ENCODE data around the gene SIMC1. TPM values are rescaled to one million over a fixed set of nuclear protein-coding genes. Genes with fewer than 3 reads are reported as not detected.
"Not testable (repeated sequence)": the region's sequence is repeated elsewhere in the genome, so short reads cannot be mapped to it uniquely, and the experiment has no call there.

Gene SIMC1
- total RNA-seq, 2 experiments from 2014 or later, result 33.6 to 57.5 TPM

DNA sequence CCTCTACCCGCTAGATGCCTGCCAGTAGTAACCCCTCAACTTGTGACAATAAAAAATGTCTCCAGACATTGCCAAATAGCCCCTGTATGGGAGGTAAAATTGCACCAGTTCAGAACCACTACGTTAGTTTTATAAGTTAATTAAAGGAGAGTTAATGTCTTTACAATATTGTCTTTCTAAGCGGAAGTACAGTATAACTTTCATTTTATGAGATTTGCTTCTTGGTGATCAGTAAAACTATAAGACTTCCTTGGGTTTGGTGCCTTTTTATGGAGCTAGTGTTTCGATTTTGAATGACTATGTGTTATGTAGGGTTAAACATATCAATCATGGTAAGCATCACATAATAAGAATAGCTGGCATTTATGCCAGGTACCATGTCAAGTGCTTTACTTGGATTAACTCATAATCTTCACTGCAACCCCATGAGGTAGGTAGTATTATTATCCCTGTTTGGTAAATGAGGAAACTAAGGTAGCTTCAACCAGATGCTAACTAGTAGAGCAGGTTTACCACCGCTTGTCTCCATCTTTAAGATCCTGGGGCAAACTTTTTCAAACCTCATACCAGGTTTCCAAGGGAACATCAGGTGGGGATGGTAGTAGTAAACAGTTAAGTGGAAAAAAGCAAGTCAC is 19.8 kb downstream of the SIMC1 start:
- H3K79me2 ChIP-seq (ENCODE audit: insufficient read depth, low read depth, low read length); POLR2A ChIA-PET; BruUV-seq (replicated peaks); H3K4me2 ChIP-seq (ENCODE audit: low read length); H3K4me3 ChIP-seq (ENCODE audit: low read depth, low read length, poor library complexity, severe bottlenecking); H3K4me1 ChIP-seq (ENCODE audit: insufficient read depth, low read length, poor library complexity, severe bottlenecking); H3K9me2 ChIP-seq (ENCODE audit: insufficient read depth, low read length); H4K20me1 ChIP-seq (ENCODE audit: insufficient read depth, low read length); H3K27ac ChIP-seq (ENCODE audit: low read depth, low read length, poor library complexity, severe bottlenecking); DNase-seq (ENCODE audit: low spot score); H3K9me3 ChIP-seq (ENCODE audit: low read length); intact Hi-C loops (cut with micrococcal nuclease; ENCODE audit: unreplicated experiment); CTCF ChIA-PET (ENCODE audit: unreplicated experiment); H2AFZ ChIP-seq (ENCODE audit: low read length); H3K36me3 ChIP-seq (ENCODE audit: insufficient read depth, low read length): not testable (repeated sequence)

DNA sequence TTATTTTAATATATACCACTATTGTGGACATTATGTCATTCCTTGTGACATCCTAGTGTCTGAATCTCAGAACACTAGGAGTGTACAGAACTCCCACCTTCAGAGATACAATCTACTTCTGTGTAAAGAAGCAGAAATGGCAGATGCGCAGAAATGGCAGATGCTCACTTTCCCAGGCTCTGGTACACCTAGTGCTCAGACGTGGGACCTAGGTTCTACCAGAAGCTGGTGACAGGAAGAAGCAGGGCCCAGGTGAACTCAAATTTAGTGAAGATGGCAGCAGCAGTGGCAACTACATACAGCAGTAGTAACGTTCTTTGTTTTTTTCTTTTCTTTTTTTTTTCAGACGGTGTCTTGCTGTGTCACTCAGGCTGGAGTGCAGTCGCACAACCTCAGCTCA is 22.5 kb downstream of the SIMC1 start:
- H3K9me2 ChIP-seq (ENCODE audit: insufficient read depth, low read length); CTCF ChIA-PET (ENCODE audit: unreplicated experiment); intact Hi-C loops (cut with micrococcal nuclease; ENCODE audit: unreplicated experiment); BruUV-seq (replicated peaks); H3K79me2 ChIP-seq (ENCODE audit: insufficient read depth, low read depth, low read length); H3K36me3 ChIP-seq (ENCODE audit: insufficient read depth, low read length); POLR2A ChIA-PET; DNase-seq (ENCODE audit: low spot score); H3K4me1 ChIP-seq (ENCODE audit: insufficient read depth, low read length, poor library complexity, severe bottlenecking); H3K27ac ChIP-seq (ENCODE audit: low read depth, low read length, poor library complexity, severe bottlenecking); H4K20me1 ChIP-seq (ENCODE audit: insufficient read depth, low read length); H3K4me3 ChIP-seq (ENCODE audit: low read depth, low read length, poor library complexity, severe bottlenecking); H3K4me2 ChIP-seq (ENCODE audit: low read length); H3K9me3 ChIP-seq (ENCODE audit: low read length); H2AFZ ChIP-seq (ENCODE audit: low read length): not testable (repeated sequence)

DNA sequence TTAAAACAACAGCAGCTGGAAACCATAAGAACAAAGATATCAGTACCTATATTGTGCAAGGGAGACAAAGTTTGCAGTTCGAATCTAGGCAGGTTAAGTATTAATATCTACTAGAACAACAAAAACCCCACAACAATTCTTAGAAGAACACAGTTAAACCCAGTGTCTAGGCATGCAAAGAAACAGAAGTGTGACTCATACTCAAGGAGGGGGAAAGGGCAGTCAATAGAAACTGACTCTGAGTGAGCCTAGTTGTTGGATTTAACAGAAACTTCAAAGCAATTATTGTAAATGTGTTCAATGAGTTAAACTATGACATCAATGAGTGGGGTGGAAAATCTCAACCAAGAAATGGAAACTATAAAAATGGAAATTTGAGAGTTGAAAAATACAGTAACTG is 28.2 kb downstream of the SIMC1 start:
- H3K4me3 ChIP-seq (ENCODE audit: low read depth, low read length, poor library complexity, severe bottlenecking), result not testable (repeated sequence)

DNA sequence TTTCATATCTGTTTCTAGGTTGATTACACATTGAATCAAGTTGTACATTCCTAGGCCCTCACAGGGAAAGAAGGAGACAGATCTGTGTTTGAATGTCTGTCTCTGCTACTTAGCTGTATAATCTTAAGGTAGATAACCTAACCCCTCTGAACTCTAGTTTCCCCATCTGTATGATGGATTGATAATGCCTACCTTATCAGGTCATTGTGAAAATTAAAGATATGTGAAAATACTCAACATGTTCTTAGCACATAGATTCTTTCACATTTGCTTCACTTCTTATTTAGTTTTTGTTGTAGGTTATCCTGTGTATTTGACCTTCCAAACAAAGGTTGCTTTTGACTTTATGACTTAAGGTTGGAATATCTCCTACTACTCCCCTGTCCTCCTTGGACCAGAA is 50.8 kb downstream of the SIMC1 start:
- BruUV-seq (replicated peaks); POLR2A ChIA-PET; H3K9me3 ChIP-seq (ENCODE audit: low read length); H3K27ac ChIP-seq (ENCODE audit: low read depth, low read length, poor library complexity, severe bottlenecking); H2AFZ ChIP-seq (ENCODE audit: low read length); intact Hi-C loops (cut with micrococcal nuclease; ENCODE audit: unreplicated experiment); H3K4me3 ChIP-seq (ENCODE audit: low read depth, low read length, poor library complexity, severe bottlenecking); H4K20me1 ChIP-seq (ENCODE audit: insufficient read depth, low read length); DNase-seq (ENCODE audit: low spot score); H3K4me1 ChIP-seq (ENCODE audit: insufficient read depth, low read length, poor library complexity, severe bottlenecking); H3K79me2 ChIP-seq (ENCODE audit: insufficient read depth, low read depth, low read length); CTCF ChIA-PET (ENCODE audit: unreplicated experiment); H3K36me3 ChIP-seq (ENCODE audit: insufficient read depth, low read length); H3K9me2 ChIP-seq (ENCODE audit: insufficient read depth, low read length); H3K4me2 ChIP-seq (ENCODE audit: low read length): not testable (repeated sequence)

More for the DNA sequence above, 28.2 kb downstream of the SIMC1 start:
- DNase-seq (ENCODE audit: low spot score); BruUV-seq (replicated peaks); H3K4me2 ChIP-seq (ENCODE audit: low read length); H4K20me1 ChIP-seq (ENCODE audit: insufficient read depth, low read length); intact Hi-C loops (cut with micrococcal nuclease; ENCODE audit: unreplicated experiment); H3K27ac ChIP-seq (ENCODE audit: low read depth, low read length, poor library complexity, severe bottlenecking); H3K79me2 ChIP-seq (ENCODE audit: insufficient read depth, low read depth, low read length); H3K36me3 ChIP-seq (ENCODE audit: insufficient read depth, low read length); H3K9me3 ChIP-seq (ENCODE audit: low read length); H3K9me2 ChIP-seq (ENCODE audit: insufficient read depth, low read length); CTCF ChIA-PET (ENCODE audit: unreplicated experiment); H2AFZ ChIP-seq (ENCODE audit: low read length); POLR2A ChIA-PET; H3K4me1 ChIP-seq (ENCODE audit: insufficient read depth, low read length, poor library complexity, severe bottlenecking): not testable (repeated sequence)

DNA sequence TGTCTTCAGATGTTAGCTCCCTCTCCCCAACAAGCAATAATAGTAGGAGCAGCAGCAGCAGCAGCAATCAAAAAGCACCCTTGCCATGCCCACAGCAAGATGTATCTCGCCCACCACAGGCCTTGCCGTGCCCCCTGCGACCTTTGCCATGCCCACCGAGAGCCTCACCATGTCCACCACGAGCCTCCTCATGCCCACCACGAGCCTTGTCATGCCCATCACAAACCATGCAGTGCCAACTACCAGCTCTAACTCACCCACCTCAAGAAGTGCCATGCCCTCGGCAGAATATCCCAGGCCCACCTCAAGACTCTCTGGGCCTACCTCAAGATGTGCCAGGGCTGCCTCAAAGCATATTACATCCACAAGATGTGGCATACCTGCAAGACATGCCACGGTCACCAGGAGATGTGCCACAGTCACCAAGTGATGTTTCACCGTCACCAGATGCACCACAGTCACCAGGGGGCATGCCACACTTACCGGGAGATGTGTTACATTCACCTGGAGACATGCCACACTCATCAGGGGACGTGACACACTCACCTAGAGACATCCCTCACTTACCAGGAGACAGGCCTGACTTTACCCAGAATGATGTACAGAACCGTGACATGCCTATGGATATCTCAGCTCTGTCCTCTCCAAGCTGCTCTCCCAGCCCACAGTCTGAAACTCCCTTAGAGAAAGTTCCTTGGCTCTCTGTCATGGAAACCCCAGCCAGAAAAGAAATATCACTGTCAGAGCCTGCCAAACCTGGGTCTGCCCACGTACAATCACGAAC is 52.0 kb downstream of the SIMC1 start:
- TSS peak; percentile 70 for BruUV-seq (replicated peaks)
- H3K79me2 ChIP-seq (ENCODE audit: insufficient read depth, low read depth, low read length); H3K4me2 ChIP-seq (ENCODE audit: low read length); DNase-seq (ENCODE audit: low spot score); H3K9me3 ChIP-seq (ENCODE audit: low read length); intact Hi-C loops (cut with micrococcal nuclease; ENCODE audit: unreplicated experiment); POLR2A ChIA-PET; H3K9me2 ChIP-seq (ENCODE audit: insufficient read depth, low read length); H4K20me1 ChIP-seq (ENCODE audit: insufficient read depth, low read length); H2AFZ ChIP-seq (ENCODE audit: low read length); H3K27ac ChIP-seq (ENCODE audit: low read depth, low read length, poor library complexity, severe bottlenecking); CTCF ChIA-PET (ENCODE audit: unreplicated experiment); H3K4me1 ChIP-seq (ENCODE audit: insufficient read depth, low read length, poor library complexity, severe bottlenecking); H3K36me3 ChIP-seq (ENCODE audit: insufficient read depth, low read length); H3K4me3 ChIP-seq (ENCODE audit: low read depth, low read length, poor library complexity, severe bottlenecking): not testable (repeated sequence)

DNA sequence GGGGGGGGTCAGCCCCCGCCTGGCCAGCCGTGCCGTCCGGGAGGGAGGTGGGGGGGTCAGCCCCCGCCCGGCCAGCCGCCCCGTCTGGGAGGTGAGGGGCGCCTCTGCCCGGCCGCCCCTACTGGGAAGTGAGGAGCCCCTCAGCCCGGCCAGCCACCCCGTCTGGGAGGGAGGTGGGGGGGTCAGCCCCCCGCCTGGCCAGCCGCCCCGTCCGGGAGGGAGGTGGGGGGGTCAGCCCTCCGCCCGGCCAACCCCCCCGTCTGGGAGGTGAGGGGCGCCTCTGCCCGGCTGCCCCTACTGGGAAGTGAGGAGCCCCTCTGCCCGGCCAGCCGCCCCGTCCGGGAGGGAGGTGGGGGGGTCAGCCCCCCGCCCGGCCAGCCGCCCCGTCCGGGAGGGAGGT is 67.1 kb downstream of the SIMC1 start:
- H3K4me1 ChIP-seq (ENCODE audit: insufficient read depth, low read length, poor library complexity, severe bottlenecking); H2AFZ ChIP-seq (ENCODE audit: low read length); BruUV-seq (replicated peaks); H4K20me1 ChIP-seq (ENCODE audit: insufficient read depth, low read length); H3K9me3 ChIP-seq (ENCODE audit: low read length); CTCF ChIA-PET (ENCODE audit: unreplicated experiment); H3K9me2 ChIP-seq (ENCODE audit: insufficient read depth, low read length); DNase-seq (ENCODE audit: low spot score); intact Hi-C loops (cut with micrococcal nuclease; ENCODE audit: unreplicated experiment); H3K4me2 ChIP-seq (ENCODE audit: low read length); POLR2A ChIA-PET; H3K79me2 ChIP-seq (ENCODE audit: insufficient read depth, low read depth, low read length); H3K4me3 ChIP-seq (ENCODE audit: low read depth, low read length, poor library complexity, severe bottlenecking); H3K27ac ChIP-seq (ENCODE audit: low read depth, low read length, poor library complexity, severe bottlenecking): not testable (repeated sequence)
- H3K36me3 ChIP-seq (ENCODE audit: insufficient read depth, low read length), result peaks cover 37% of the 10 kb centered on the region
